Neural progenitor cell (in vitro differentiated cells): Measurements from ENCODE around the gene PAX5.

ENCODE experiments used
- EZH2 ChIP-seq: fragments of 200-600 bp; sonication (generic); IDR thresholded peaks from 2 replicates; pipeline ENCODE4 v1.6.1; 2017; ENCODE audit warnings: antibody characterized with exemption, mild to moderate bottlenecking, moderate library complexity
- EZH2phosphoT487 ChIP-seq: fragments of 200-600 bp; sonication (generic); IDR thresholded peaks from 2 replicates; pipeline ENCODE4 v1.6.1; 2017; ENCODE audit warnings: antibody characterized with exemption
- TF ChIP-seq, protein P1 (sequence below): fragments of 200-600 bp; sonication (generic); IDR thresholded peaks from 2 replicates; pipeline ENCODE4 v1.5.1; 2017; ENCODE audit warnings: antibody characterized with exemption, mild to moderate bottlenecking

DNA sequence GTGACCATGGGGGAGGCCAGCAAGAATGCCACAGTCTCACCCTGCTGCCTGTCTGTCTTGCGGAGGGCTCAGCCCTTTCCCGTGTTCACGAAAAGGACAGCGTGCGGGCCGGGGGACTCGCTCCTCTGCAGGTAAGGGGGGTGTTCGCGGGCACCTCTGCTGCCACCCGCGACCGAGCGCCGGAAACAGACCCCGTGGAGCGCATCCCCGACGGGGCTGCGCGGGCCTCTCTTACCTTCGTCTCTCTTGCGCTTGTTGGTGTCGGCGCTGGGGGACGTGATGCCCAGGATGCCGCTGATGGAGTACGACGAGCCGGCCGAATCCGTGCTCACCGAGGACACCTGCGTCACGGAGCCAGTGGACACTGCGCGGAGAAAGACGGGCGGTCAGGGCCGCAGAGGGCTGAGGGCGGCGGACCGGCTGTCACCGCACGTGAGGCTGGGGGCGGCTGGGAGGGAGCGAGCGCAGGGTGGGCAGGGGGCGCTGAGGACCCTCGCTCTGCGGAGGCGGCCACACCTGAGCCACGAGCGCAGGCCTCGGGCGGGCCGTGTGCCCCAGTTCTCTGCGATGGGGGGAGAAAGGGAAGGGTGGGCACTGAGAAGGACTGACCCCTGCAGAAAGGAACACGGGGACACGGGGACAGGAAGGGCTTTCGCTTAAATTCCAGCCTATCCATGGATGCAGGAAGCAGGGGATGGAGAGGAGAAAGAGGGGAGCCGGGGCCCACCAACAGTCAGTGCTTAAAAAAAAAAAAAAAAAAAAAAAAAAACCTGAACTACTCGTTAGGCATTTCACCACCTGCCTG lies 31.5 kb downstream of the PAX5 start:
- TF ChIP-seq EZH2 (peak; percentile 91), EZH2phosphoT487 (peak; percentile 79)
- TF ChIP-seq, protein P1, sequence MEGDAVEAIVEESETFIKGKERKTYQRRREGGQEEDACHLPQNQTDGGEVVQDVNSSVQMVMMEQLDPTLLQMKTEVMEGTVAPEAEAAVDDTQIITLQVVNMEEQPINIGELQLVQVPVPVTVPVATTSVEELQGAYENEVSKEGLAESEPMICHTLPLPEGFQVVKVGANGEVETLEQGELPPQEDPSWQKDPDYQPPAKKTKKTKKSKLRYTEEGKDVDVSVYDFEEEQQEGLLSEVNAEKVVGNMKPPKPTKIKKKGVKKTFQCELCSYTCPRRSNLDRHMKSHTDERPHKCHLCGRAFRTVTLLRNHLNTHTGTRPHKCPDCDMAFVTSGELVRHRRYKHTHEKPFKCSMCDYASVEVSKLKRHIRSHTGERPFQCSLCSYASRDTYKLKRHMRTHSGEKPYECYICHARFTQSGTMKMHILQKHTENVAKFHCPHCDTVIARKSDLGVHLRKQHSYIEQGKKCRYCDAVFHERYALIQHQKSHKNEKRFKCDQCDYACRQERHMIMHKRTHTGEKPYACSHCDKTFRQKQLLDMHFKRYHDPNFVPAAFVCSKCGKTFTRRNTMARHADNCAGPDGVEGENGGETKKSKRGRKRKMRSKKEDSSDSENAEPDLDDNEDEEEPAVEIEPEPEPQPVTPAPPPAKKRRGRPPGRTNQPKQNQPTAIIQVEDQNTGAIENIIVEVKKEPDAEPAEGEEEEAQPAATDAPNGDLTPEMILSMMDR, result no peak
